K562 (cell line): ENCODE results near the gene MED17. TPM values are rescaled to one million over a fixed set of nuclear protein-coding genes. Genes with fewer than 3 reads are reported as not detected.

ENCODE experiments used
- ATAC-seq: fragments of 200-7000 bp; cut with Tn5 transposase; 3 replicates; pipeline ENCODE4 v1.9.1; 2020; ENCODE audit warnings: moderate library complexity
- BruUV-seq: library from RNA; stranded (reverse); fragments of 400-500 nt; replicated peaks from 2 replicates; lab custom pipeline; 2021; lab: Mats Ljungman, UMichigan
- CTCF ChIA-PET: fragments of 300-600 bp; formaldehyde crosslinking; extraction: SDS; loops from one replicate; lab custom pipeline; 2021; ENCODE audit warnings: low intra/inter-chr PET ratio; lab: Yijun Ruan, JAX
- POLR2A ChIA-PET: fragments of 300-600, 350-650 bp; sonication (Branson Sonifier 250); formaldehyde crosslinking; extraction: SDS; loops from one replicate; lab custom pipeline; 2021; ENCODE audit warnings: antibody characterized with exemption, inconsistent platforms; lab: Yijun Ruan, JAX
- DNase-seq, 4 experiments: peaks; one replicate each; pipeline versions ENCODE4 v3.0.0 to v3.0.0-alpha.2; 2011 to 2018; ENCODE audit warnings: low spot score in 3 of 4, mixed read lengths in 3 of 4; ENCODE audit errors: extremely low read depth in 1 of 4
- FAIRE-seq: peaks from 2 replicates; lab custom pipeline; 2011; peaks lifted over from hg19 to GRCh38; lab: Jason Lieb, UNC
- H2AFZ ChIP-seq: 2 replicates; pipeline ENCODE4 v1.6.0; 2011; ENCODE audit warnings: low read depth, low read length, control low read depth, inconsistent platforms
- H3K27ac ChIP-seq: fragments of 200-600 bp; 3 replicates; pipeline ENCODE4 v1.8.0; 2011; ENCODE audit warnings: low read depth, mild to moderate bottlenecking, control low read depth, inconsistent platforms, low read length, moderate library complexity, mixed read lengths; ENCODE audit errors: extremely low read depth
- H3K27me3 ChIP-seq, 2 experiments: fragments of 300-600 bp in 1 of 2; 2 replicates in 1 of 2; 3 replicates in 1 of 2; pipeline versions ENCODE4 v1.6.0 to v1.8.0; 2011; ENCODE audit warnings: inconsistent platforms in 2 of 2, low read length in 2 of 2, mild to moderate bottlenecking in 1 of 2, mixed read lengths in 1 of 2, moderate library complexity in 1 of 2; ENCODE audit not compliant: control insufficient read depth in 2 of 2, insufficient read depth in 2 of 2
- H3K36me3 ChIP-seq: fragments of 300-600 bp; 3 replicates; pipeline ENCODE4 v1.8.0; 2011; ENCODE audit warnings: mild to moderate bottlenecking, low read length, inconsistent platforms; ENCODE audit not compliant: control insufficient read depth, insufficient read depth
- H3K4me1 ChIP-seq, 2 experiments: fragments of 200-600 bp in 1 of 2; replicated peaks in 1 of 2; 2 replicates in 1 of 2; 3 replicates in 1 of 2; pipeline versions ENCODE4 v1.5.1 to v1.8.0; 2011; ENCODE audit warnings: inconsistent platforms in 2 of 2, low read length in 2 of 2, mild to moderate bottlenecking in 1 of 2, mixed read lengths in 1 of 2, moderate library complexity in 1 of 2; ENCODE audit not compliant: control insufficient read depth in 2 of 2, insufficient read depth in 2 of 2
- H3K4me2 ChIP-seq: 2 replicates; pipeline ENCODE4 v1.6.1; 2011; ENCODE audit warnings: low read length, control low read depth, inconsistent platforms, mixed read lengths; ENCODE audit not compliant: insufficient read depth
- H3K4me3 ChIP-seq: fragments of 200-600 bp; sonication (generic), shearing (Covaris generic); 2 replicates; pipeline ENCODE4 v1.5.1; 2016; ENCODE audit warnings: control low read depth, inconsistent platforms
- H3K79me2 ChIP-seq: fragments of 200-600 bp; 3 replicates; pipeline ENCODE4 v1.8.0; 2011; ENCODE audit warnings: low read length, inconsistent platforms; ENCODE audit not compliant: control insufficient read depth, insufficient read depth
- H3K9ac ChIP-seq, 2 experiments: 2 replicates each; pipeline versions ENCODE4 v1.6.0 to v1.6.1; 2011; ENCODE audit warnings: low read depth in 2 of 2, low read length in 2 of 2, control low read depth in 1 of 2, inconsistent platforms in 1 of 2, mild to moderate bottlenecking in 1 of 2, mixed read lengths in 1 of 2; ENCODE audit not compliant: insufficient read depth in 1 of 2
- H3K9me1 ChIP-seq: one replicate; pipeline ENCODE4 v1.6.0; 2011; ENCODE audit warnings: inconsistent platforms, mild to moderate bottlenecking, low read length, moderate library complexity; ENCODE audit not compliant: control insufficient read depth, insufficient read depth
- H3K9me3 ChIP-seq: replicated peaks from 2 replicates; pipeline ENCODE4 v1.5.1; 2011; ENCODE audit warnings: low read depth, low read length, inconsistent platforms; ENCODE audit not compliant: control insufficient read depth, insufficient read depth
- H4K20me1 ChIP-seq: replicated peaks from 2 replicates; pipeline ENCODE4 v1.6.1; 2011; ENCODE audit warnings: low read length, inconsistent platforms, mixed read lengths; ENCODE audit not compliant: control insufficient read depth, insufficient read depth
- POLR2G ChIP-seq: fragments of 200-400 bp; formaldehyde crosslinking; IDR thresholded peaks from 2 replicates; pipeline ENCODE4 v1.6.1; 2017; ENCODE audit warnings: low read depth, mild to moderate bottlenecking, antibody characterized with exemption, low read length, moderate library complexity
- POLR3G ChIP-seq: IDR thresholded peaks from 2 replicates; pipeline ENCODE4 v1.6.1; 2011; ENCODE audit not compliant: insufficient read length, insufficient replicate concordance; ENCODE audit errors: extremely low read depth
- RBFOX2 ChIP-seq: fragments of 200-400 bp; formaldehyde crosslinking; IDR thresholded peaks from 2 replicates; pipeline ENCODE4 v1.6.1; 2017; ENCODE audit warnings: low read depth, mild to moderate bottlenecking, low read length, moderate library complexity
- SIN3A ChIP-seq, 2 experiments: fragments of 150-350 bp in 1 of 2; IDR thresholded peaks; 2 replicates each; pipeline ENCODE4 v1.6.1; 2011 to 2016; ENCODE audit warnings: borderline replicate concordance in 2 of 2, low read depth in 2 of 2, low read length in 2 of 2, mild to moderate bottlenecking in 2 of 2, moderate library complexity in 2 of 2; ENCODE audit not compliant: control insufficient read depth in 1 of 2
- ZBTB33 ChIP-seq: sonication (generic); formaldehyde crosslinking; IDR thresholded peaks from 2 replicates; pipeline ENCODE4 v1.8.1; 2023; ENCODE audit warnings: mild to moderate bottlenecking, missing genetic modification reagents
- WGBS: fragments of 100-300 bp; shearing (Covaris generic); methylation state at CpG from one replicate; pipeline ENCODE4 v1.1.6; 2016; ENCODE audit warnings: low coverage, mixed read lengths; ENCODE audit not compliant: insufficient coverage; ENCODE audit errors: missing lambda C conversion rate; 5-methylcytosine and 5-hydroxymethylcytosine counted together
- in situ Hi-C: fragments of 300-500 bp; cut with MboI; formaldehyde crosslinking; loops from 4 replicates; pipeline ENCODE4 v1.15.0; 2018; ENCODE audit warnings: inconsistent platforms, mixed read lengths
- intact Hi-C: fragments of 100-400 bp; cut with micrococcal nuclease; formaldehyde crosslinking; loops from 2 replicates; pipeline ENCODE4 v1.14.2; 2022
- polyA plus RNA-seq, 8 experiments: library from polyadenylated mRNA; depleted of rRNA in 4 of 8; stranded (reverse) in 5 of 8; unstranded in 3 of 8; fragments of >200 nt; fragmentation: Nextera tagmentation in 2 of 8; fragmentation: Illumina TruSeq in 1 of 8; extraction: Ambion mirVana in 2 of 8; extraction: Trizol in 1 of 8; gene quantifications; 2 replicates each; pipeline versions ENCODE4 v1.2.1 to v1.2.3, GENCODE V29; 2011 to 2014; ENCODE audit warnings: inconsistent platforms in 1 of 8, missing spikeins in 1 of 8
- total RNA-seq, 7 experiments: library from RNA; depleted of rRNA in 6 of 7; stranded (reverse); fragments of >200 nt in 6 of 7; fragmentation: Illumina TruSeq in 2 of 7; extraction: Trizol in 2 of 7; gene quantifications; 2 replicates each; pipeline versions ENCODE4 v1.2.1 to v1.2.3, GENCODE V29; 2011 to 2021; ENCODE audit warnings: low replicate concordance in 1 of 7

The MED17 gene
- total and polyA plus RNA-seq, 9 of the 15 experiments (the other 6 are each of a cell fraction or from before 2014, with no cell fraction given): 6.7 to 34.7 (median 26.8) TPM

- 0 out of 4 replicates have a peak, but pooled peaks of 1 of the 2 experiments have one; percentile 8 for TF ChIP-seq SIN3A (IDR thresholded peaks at IDR 0.05; ENCODE audit: borderline replicate concordance in 2 of 2, control insufficient read depth in 1 of 2, low read depth in 2 of 2, low read length in 2 of 2)
These were observed 42.2 kb upstream of the MED17 start (continued) for GRCh38 chr11:93741882-93742226.

- FAIRE-seq: no peak
- peak in 2 of 4 experiments; percentile 26 to 32 for DNase-seq
- Histone ChIP-seq H4K20me1 (no peaks in the 10 kb centered on the region; the same call in none of the 2 replicates), H3K36me3 (peaks cover 30% of the 10 kb centered on the region), H3K9me3 (no peaks in the 10 kb centered on the region), H3K4me3 (no peak overlapping the region), H3K79me2 (peaks cover 48% of the 10 kb centered on the region), H3K27ac (no peak overlapping the region), H3K9ac (peak overlapping the region in 1 of 2 experiments; percentile 41; a peak in 1 of 4 replicates), H2AFZ (no peak overlapping the region), H3K4me1 (peaks cover 4 to 10% of the 10 kb centered on the region in 2 experiments; a peak in 4 of 5 replicates), H3K4me2 (no peak overlapping the region), H3K27me3 (no peaks in the 10 kb centered on the region), H3K9me1 (no peaks in the 10 kb centered on the region)
- BruUV-seq: no TSS peak
- in situ Hi-C loops: no loop called here
- intact Hi-C loops: no loop called here
- ChIA-PET POLR2A (interaction anchor here (5.1 kb wide), 1 partner anchor 14 kb away, joined by 98 read pairs; no protein-coding TSS in a partner anchor), CTCF (no interaction called here)
- no peak for ATAC-seq
- WGBS: 93% methylated on average over 15 of the region's 23 CpGs
- TF ChIP-seq POLR2G: 0 out of 2 replicates have a peak, but pooled peaks have one; percentile 23
- TF ChIP-seq POLR3G: no peak
- TF ChIP-seq RBFOX2: peak; percentile 60; the same call in 1 of the 2 replicates
- peak; percentile 87 for TF ChIP-seq ZBTB33 (CRISPR knock-in tag)
These were observed 40.8 kb upstream of the MED17 start for GRCh38 chr11:93743291-93743690.
